Upper lobe of left lung (tissue), 4 donors: ENCODE measurements around the gene VAPA.

Source experiments
- POLR2A ChIP-seq, 4 donors: fragments of 450-650 bp; IDR thresholded peaks; one replicate each; pipeline ENCODE4 v1.5.1; 2016 to 2017; ENCODE audit warnings: antibody characterized with exemption in 4 of 4, mild to moderate bottlenecking in 2 of 4
- POLR2AphosphoS5 ChIP-seq, 2 donors: sonication (generic); formaldehyde crosslinking; IDR thresholded peaks; one replicate each; pipeline ENCODE4 v1.5.1; 2017; ENCODE audit warnings: antibody characterized with exemption in 2 of 2
- TF ChIP-seq, protein P1 (sequence below), 6 experiments: fragments of 450-650 bp in 4 of 6; fragments of 200-600 bp in 2 of 6; sonication (generic) in 2 of 6; IDR thresholded peaks; one replicate each; pipeline ENCODE4 v1.5.1; 2016 to 2019; ENCODE audit warnings: antibody characterized with exemption in 6 of 6

DNA sequence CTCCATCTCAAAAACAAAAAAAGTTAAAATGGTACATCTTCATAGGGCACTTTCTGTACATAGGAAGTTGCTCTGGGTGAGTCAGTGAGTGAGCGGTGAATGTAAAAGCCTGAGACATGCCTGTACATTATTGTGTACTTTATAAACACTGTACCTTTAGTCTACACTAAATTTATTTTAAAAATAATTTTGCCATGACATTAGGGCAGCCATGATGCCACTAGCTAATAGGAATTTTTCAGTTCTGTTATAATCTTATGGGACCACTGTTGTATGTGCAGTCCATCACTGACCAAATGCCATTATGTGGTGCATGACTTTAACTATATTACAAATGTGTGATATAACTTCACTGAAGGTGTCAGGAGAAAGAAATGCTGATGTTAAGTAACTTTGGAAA, 39.1 kb upstream of the VAPA start:
- TF ChIP-seq, protein P1, sequence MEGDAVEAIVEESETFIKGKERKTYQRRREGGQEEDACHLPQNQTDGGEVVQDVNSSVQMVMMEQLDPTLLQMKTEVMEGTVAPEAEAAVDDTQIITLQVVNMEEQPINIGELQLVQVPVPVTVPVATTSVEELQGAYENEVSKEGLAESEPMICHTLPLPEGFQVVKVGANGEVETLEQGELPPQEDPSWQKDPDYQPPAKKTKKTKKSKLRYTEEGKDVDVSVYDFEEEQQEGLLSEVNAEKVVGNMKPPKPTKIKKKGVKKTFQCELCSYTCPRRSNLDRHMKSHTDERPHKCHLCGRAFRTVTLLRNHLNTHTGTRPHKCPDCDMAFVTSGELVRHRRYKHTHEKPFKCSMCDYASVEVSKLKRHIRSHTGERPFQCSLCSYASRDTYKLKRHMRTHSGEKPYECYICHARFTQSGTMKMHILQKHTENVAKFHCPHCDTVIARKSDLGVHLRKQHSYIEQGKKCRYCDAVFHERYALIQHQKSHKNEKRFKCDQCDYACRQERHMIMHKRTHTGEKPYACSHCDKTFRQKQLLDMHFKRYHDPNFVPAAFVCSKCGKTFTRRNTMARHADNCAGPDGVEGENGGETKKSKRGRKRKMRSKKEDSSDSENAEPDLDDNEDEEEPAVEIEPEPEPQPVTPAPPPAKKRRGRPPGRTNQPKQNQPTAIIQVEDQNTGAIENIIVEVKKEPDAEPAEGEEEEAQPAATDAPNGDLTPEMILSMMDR (IDR thresholded peaks at IDR 0.05) = no peak
- TF ChIP-seq POLR2AphosphoS5 (IDR thresholded peaks at IDR 0.05) (no peak), POLR2A (IDR thresholded peaks at IDR 0.05) (no peak)
